Measurements from ENCODE around the gene CTTNBP2NL.

DNA sequence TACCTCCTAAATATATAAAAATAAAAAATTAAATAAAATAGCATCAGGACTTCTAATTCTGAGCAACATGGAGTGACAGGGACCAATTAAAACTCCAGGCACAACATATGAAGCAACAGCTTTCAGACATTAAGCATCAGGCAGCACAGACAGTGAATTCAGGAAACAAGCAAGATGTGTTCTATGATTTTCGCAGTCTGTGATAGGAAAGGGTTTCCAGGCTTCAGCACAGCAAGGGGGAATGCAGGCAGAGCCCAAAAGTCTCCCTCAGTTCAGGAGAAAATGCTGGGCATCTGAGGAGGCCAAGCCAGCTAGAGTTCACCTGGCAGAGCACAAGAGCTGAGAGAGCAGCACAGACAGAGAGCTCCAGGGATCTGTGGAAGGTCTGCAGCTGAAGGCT is 22.2 kb upstream of the CTTNBP2NL start:
- TF ChIP-seq, protein P1, sequence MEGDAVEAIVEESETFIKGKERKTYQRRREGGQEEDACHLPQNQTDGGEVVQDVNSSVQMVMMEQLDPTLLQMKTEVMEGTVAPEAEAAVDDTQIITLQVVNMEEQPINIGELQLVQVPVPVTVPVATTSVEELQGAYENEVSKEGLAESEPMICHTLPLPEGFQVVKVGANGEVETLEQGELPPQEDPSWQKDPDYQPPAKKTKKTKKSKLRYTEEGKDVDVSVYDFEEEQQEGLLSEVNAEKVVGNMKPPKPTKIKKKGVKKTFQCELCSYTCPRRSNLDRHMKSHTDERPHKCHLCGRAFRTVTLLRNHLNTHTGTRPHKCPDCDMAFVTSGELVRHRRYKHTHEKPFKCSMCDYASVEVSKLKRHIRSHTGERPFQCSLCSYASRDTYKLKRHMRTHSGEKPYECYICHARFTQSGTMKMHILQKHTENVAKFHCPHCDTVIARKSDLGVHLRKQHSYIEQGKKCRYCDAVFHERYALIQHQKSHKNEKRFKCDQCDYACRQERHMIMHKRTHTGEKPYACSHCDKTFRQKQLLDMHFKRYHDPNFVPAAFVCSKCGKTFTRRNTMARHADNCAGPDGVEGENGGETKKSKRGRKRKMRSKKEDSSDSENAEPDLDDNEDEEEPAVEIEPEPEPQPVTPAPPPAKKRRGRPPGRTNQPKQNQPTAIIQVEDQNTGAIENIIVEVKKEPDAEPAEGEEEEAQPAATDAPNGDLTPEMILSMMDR (conservative IDR thresholded peaks at IDR 0.05; ENCODE audit: low read depth, low read length), result no peak
- TF ChIP-seq POLR2A (IDR thresholded peaks at IDR 0.05; ENCODE audit: low read depth, low read length), result no peak
- TF ChIP-seq, protein P2, sequence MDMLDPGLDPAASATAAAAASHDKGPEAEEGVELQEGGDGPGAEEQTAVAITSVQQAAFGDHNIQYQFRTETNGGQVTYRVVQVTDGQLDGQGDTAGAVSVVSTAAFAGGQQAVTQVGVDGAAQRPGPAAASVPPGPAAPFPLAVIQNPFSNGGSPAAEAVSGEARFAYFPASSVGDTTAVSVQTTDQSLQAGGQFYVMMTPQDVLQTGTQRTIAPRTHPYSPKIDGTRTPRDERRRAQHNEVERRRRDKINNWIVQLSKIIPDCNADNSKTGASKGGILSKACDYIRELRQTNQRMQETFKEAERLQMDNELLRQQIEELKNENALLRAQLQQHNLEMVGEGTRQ (IDR thresholded peaks at IDR 0.05; ENCODE audit: low read depth, low read length), result no peak
- no peak for TF ChIP-seq SMC3 (IDR thresholded peaks at IDR 0.05; ENCODE audit: low read depth, low read length)
- TF ChIP-seq RFX5 (IDR thresholded peaks at IDR 0.05; ENCODE audit: low read depth, low read length), result no peak
- TF ChIP-seq FOS (IDR thresholded peaks at IDR 0.05; ENCODE audit: low read depth, low read length), result no peak
- TF ChIP-seq MAZ (IDR thresholded peaks at IDR 0.05; ENCODE audit: borderline replicate concordance, low read depth, low read length), result no peak
- TF ChIP-seq BHLHE40 (IDR thresholded peaks at IDR 0.05; ENCODE audit: low read depth, low read length), result no peak
- TF ChIP-seq RCOR1 (IDR thresholded peaks at IDR 0.05; ENCODE audit: insufficient replicate concordance, low read length), result no peak
- no peak for TF ChIP-seq CEBPB (IDR thresholded peaks at IDR 0.05; ENCODE audit: low read depth, low read length)
- TF ChIP-seq MAFK (IDR thresholded peaks at IDR 0.05; ENCODE audit: low read depth, low read length), result no peak
